Measurements from ENCODE around the gene SMYD2. TPM values are rescaled to one million over a fixed set of nuclear protein-coding genes. Genes with fewer than 3 reads are reported as not detected.

The SMYD2 gene
- total and polyA plus RNA-seq, 2 of the 8 experiments (the other 6 are each of a cell fraction or from before 2014, with no cell fraction given), result 3.0 to 5.2 TPM

DNA sequence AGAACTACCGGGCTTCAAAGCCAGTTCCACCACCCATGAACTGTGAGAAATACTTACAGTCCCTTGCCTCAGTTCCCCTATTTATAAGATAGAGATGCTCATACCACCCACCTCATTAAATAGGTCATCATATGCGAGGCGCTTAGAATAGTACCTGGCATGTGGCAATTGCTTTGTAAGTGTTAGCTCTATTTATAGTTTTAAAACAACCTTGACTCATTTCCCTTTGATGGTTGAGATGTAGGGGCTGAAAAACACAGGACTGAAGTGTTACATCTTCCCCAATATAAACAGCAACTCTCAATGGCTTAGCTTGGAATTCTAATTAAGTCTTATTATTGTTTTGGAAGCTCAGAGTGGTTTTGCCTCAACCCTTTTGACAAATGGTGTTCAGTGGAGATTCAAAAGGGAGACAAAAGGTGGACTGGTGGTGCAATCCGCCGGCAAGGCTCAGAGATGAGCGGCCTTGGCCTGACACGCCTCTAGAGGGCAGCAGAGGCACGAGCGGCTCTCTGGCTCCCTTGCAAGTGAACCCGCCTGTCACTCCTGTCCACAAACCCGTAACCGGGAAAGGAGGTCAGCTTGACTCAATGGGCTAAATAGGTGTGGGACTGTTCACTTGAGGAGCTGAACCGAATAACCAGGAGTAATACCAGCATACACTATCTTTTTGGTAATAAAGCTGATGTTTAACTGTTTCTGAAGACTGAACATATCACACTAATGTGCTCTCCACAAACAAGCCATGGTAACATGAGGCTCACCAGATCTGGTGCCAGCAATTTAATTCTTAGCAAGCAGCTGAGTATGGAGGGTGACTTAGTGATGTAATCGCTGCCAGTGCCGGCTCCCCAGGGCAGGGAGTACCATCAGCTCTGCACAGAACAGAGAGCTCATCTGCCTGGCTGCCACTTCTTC lies 19.5 kb upstream of the SMYD2 start (continued):
- TF ChIP-seq, protein P1, sequence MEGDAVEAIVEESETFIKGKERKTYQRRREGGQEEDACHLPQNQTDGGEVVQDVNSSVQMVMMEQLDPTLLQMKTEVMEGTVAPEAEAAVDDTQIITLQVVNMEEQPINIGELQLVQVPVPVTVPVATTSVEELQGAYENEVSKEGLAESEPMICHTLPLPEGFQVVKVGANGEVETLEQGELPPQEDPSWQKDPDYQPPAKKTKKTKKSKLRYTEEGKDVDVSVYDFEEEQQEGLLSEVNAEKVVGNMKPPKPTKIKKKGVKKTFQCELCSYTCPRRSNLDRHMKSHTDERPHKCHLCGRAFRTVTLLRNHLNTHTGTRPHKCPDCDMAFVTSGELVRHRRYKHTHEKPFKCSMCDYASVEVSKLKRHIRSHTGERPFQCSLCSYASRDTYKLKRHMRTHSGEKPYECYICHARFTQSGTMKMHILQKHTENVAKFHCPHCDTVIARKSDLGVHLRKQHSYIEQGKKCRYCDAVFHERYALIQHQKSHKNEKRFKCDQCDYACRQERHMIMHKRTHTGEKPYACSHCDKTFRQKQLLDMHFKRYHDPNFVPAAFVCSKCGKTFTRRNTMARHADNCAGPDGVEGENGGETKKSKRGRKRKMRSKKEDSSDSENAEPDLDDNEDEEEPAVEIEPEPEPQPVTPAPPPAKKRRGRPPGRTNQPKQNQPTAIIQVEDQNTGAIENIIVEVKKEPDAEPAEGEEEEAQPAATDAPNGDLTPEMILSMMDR (IDR thresholded peaks at IDR 0.05; ENCODE audit: control extremely low read depth in 1 of 3, insufficient read depth in 1 of 3, low read depth in 1 of 3, low read length in 3 of 3), result peak; percentile 89 to 96 (median 95)
- TF ChIP-seq TCF12 (IDR thresholded peaks at IDR 0.05; ENCODE audit: low read depth, low read length), result no peak

All from H1 (cell line).